ENCODE data around the gene POC5.

POC5 gene

DNA sequence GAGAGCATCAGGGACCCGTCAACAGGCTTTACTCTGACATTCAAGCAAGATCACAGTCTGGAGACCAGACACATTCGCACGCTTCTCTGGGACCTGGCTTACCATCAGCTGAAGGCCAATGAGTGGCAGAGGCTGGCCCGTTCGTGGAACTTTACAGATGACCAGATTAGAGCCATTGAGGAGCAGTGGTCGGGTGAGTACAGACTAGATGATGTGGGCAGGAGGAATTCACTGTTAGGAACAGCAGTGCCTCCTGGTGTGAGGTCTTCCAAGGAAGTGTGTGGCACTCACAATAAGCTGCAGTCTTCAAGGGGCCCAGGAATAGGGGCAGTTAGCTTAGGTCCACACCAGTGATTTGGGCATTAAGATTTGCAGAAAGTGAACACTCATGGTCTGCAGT, 50.4 kb downstream of the POC5 start:
- peaks cover 0 to 11% (median 0%) of the 10 kb centered on the region in 5 donors for H3K4me1 ChIP-seq (ENCODE audit: control insufficient read depth in 5 of 5, insufficient read depth in 5 of 5, low read length in 5 of 5)
- H3K9ac ChIP-seq (ENCODE audit: low read length in 5 of 5): no peak overlapping the region
- H3K27me3 ChIP-seq (ENCODE audit: control insufficient read depth in 5 of 5, insufficient read depth in 4 of 5, low read length in 5 of 5): no peaks in the 10 kb centered on the region
- no peaks in the 10 kb centered on the region for H3K9me3 ChIP-seq (ENCODE audit: control insufficient read depth in 5 of 5, low read length in 5 of 5)
- no peak overlapping the region for H3K27ac ChIP-seq (ENCODE audit: low read depth, low read length)
- no peak overlapping the region for H3K4me3 ChIP-seq (ENCODE audit: low read depth in 1 of 5, low read length in 5 of 5)
- H3K36me3 ChIP-seq (ENCODE audit: control insufficient read depth in 5 of 5, insufficient read depth in 5 of 5, low read length in 5 of 5): no peaks in the 10 kb centered on the region

DNA sequence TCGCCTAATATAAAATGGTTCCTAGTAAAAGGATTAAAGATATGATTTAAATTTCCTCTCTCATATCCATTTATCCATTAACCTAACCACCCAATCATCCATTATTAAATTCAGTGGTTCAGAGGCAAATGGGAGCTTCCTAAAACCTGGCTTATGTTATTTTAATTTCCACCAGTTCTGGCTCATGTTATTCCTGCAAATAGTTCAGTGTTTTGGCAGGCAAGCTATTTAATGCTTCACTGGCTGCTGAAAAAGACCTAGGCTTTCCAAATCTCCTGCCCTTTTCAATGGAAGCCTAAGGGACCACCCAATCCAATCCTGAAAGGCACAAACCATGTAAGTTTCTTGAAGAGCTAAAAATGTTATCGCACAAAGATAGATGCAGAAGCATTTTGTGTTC, 52.3 kb downstream of the POC5 start:
- Histone ChIP-seq H3K36me3 (ENCODE audit: control insufficient read depth in 5 of 5, insufficient read depth in 5 of 5, low read length in 5 of 5) (no peaks in the 10 kb centered on the region), H3K4me3 (ENCODE audit: low read depth in 1 of 5, low read length in 5 of 5) (no peak overlapping the region), H3K27me3 (ENCODE audit: control insufficient read depth in 5 of 5, insufficient read depth in 4 of 5, low read length in 5 of 5) (no peaks in the 10 kb centered on the region), H3K27ac (ENCODE audit: low read depth, low read length) (no peak overlapping the region), H3K4me1 (ENCODE audit: control insufficient read depth in 5 of 5, insufficient read depth in 5 of 5, low read length in 5 of 5) (peaks cover 0 to 15% (median 0%) of the 10 kb centered on the region in 5 donors), H3K9me3 (ENCODE audit: control insufficient read depth in 5 of 5, low read length in 5 of 5) (no peaks in the 10 kb centered on the region), H3K9ac (ENCODE audit: low read length in 5 of 5) (no peak overlapping the region)

DNA sequence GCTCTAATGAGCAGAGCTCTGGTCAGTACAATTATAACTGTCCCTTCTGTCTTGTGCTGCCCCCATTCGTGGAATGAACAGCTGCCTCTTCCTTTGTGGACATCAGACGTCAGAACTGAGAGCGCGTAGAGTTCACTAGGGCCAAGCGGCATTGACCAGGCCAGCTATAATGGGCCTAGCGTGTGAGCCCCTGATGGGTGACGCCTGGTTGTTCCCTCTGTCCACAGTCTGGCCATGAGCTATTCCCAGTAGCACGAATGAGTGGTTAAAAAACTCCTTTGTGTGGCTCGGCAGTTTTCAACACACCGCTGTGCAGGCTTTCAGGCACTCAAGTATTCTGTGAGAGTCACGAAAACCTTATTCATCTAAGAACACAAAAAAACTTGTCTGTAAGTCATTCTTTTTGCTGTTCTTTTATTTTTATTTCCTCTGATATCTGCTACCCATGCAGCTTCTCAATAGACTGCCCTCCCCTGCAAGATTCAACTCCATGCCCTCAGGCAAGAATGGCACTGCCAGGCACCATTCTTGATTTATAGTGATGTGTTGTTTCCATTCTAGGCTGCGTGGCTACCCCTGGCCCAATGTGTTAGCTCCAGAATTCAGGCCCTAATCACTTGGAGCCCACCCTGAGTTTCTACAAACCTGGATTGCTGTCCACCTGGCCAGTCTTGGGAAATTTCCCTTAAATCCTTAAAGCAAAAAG, 53.5 kb downstream of the POC5 start:
- Histone ChIP-seq H3K27me3 (ENCODE audit: control insufficient read depth in 5 of 5, insufficient read depth in 4 of 5, low read length in 5 of 5) (no peaks in the 10 kb centered on the region), H3K27ac (ENCODE audit: low read depth, low read length) (no peak overlapping the region), H3K36me3 (ENCODE audit: control insufficient read depth in 5 of 5, insufficient read depth in 5 of 5, low read length in 5 of 5) (no peaks in the 10 kb centered on the region), H3K9me3 (ENCODE audit: control insufficient read depth in 5 of 5, low read length in 5 of 5) (no peaks in the 10 kb centered on the region), H3K4me1 (ENCODE audit: control insufficient read depth in 5 of 5, insufficient read depth in 5 of 5, low read length in 5 of 5) (peaks cover 0 to 9% (median 0%) of the 10 kb centered on the region in 5 donors), H3K4me3 (ENCODE audit: low read depth in 1 of 5, low read length in 5 of 5) (no peak overlapping the region), H3K9ac (ENCODE audit: low read length in 5 of 5) (no peak overlapping the region)

DNA sequence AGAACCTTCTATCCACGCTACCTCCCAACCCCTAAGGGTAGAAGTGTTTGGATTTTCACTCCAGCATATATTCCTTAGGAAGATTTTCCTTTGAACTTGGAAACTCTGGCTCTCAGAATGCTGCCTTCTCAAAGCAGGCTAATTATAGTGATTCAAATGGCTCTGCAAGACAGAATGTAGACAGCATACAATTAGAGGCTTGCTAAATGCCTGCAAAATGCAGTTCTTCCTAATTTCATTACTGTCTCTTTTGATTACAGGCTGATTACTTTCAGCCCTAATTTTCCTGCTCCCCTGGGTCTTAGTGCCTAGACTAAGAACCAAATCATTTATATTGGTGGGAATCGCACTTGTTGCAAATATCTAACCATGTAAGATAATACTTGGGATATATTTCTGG, 55.2 kb downstream of the POC5 start:
- Histone ChIP-seq H3K36me3 (ENCODE audit: control insufficient read depth in 5 of 5, insufficient read depth in 5 of 5, low read length in 5 of 5) (no peaks in the 10 kb centered on the region), H3K27me3 (ENCODE audit: control insufficient read depth in 5 of 5, insufficient read depth in 4 of 5, low read length in 5 of 5) (no peaks in the 10 kb centered on the region), H3K9me3 (ENCODE audit: control insufficient read depth in 5 of 5, low read length in 5 of 5) (no peaks in the 10 kb centered on the region), H3K4me1 (ENCODE audit: control insufficient read depth in 5 of 5, insufficient read depth in 5 of 5, low read length in 5 of 5) (peaks cover 0 to 3% (median 0%) of the 10 kb centered on the region in 5 donors), H3K27ac (ENCODE audit: low read depth, low read length) (no peak overlapping the region), H3K9ac (ENCODE audit: low read length in 5 of 5) (no peak overlapping the region), H3K4me3 (ENCODE audit: low read depth in 1 of 5, low read length in 5 of 5) (no peak overlapping the region)

DNA sequence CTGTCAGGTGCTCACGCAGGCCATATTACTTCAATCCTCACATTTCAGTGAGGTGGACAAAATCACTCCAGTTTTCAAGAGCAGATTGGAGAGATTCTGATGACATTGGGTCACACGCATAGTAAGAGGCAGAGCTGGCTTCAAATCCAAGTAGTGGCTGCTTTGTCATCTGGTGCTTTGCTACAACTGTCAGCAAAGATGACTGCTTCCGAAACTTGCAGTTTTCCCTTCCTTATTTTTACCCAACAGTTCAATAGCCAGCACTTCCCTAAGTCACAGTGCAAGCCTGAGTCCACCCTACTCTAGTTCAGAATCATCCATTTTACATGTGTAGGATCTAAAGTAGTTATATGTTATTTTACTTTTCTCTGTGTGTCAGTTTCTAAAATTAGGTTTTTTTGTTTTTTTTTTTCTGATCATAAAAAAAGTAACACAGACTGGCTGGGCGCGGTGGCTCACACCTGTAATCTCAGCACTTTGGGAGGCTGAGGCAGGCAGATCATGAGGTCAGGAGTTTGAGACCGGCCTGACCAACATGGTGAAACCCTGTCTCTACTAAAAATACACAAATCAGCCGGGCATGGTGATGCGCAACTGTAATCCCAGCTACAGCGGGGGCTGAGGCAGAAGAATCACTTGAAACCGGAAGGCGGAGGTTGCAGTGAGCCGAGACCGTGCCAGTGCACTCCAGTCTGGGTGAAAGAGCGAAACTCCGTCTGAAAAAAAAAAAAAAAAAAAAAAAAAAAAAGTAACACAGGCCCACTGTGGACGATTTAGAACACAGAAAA, 56.4 kb downstream of the POC5 start:
- H3K9me3 ChIP-seq (ENCODE audit: control insufficient read depth in 5 of 5, low read length in 5 of 5): no peaks in the 10 kb centered on the region
- no peaks in the 10 kb centered on the region for H3K36me3 ChIP-seq (ENCODE audit: control insufficient read depth in 5 of 5, insufficient read depth in 5 of 5, low read length in 5 of 5)
- H3K27ac ChIP-seq (ENCODE audit: low read depth, low read length): no peak overlapping the region
- no peaks in the 10 kb centered on the region for H3K27me3 ChIP-seq (ENCODE audit: control insufficient read depth in 5 of 5, insufficient read depth in 4 of 5, low read length in 5 of 5)
- no peak overlapping the region for H3K9ac ChIP-seq (ENCODE audit: low read length in 5 of 5)
- H3K4me3 ChIP-seq (ENCODE audit: low read depth in 1 of 5, low read length in 5 of 5): no peak overlapping the region
- peaks cover 0 to 9% (median 4%) of the 10 kb centered on the region in 5 donors for H3K4me1 ChIP-seq (ENCODE audit: control insufficient read depth in 5 of 5, insufficient read depth in 5 of 5, low read length in 5 of 5)

DNA sequence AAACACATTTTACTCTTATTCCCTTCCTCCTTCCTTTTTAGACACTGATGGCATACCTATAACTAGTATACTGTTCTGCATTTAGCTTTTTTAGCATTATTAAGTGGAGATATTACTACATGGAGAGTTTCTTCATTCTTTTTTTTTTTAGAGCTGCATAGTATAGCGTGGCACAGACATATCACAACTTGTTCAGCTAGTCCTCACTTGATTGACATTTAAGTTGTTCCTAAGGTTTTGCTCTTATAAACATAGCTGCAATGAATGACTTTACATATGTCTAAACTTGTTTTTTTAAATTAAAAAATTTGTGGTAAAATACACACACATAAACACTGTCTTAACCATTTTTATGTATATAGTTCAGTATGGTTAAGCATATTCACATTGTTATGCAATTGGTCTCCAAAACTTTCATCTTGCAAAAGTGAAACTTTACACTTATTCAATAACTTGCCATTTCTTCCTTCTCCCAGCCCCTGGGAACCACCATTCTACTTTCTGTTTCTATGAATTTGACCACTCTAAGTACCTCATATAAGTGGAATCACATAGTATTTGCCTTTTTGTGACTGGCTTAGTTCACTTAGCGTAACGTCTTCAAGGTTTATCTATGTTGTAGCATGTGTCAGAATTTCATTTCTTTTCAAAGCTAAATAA, 57.3 kb downstream of the POC5 start:
- Histone ChIP-seq H3K27me3 (ENCODE audit: control insufficient read depth in 5 of 5, insufficient read depth in 4 of 5, low read length in 5 of 5) (no peaks in the 10 kb centered on the region), H3K36me3 (ENCODE audit: control insufficient read depth in 5 of 5, insufficient read depth in 5 of 5, low read length in 5 of 5) (no peaks in the 10 kb centered on the region), H3K4me3 (ENCODE audit: low read depth in 1 of 5, low read length in 5 of 5) (no peak overlapping the region), H3K9ac (ENCODE audit: low read length in 5 of 5) (no peak overlapping the region), H3K27ac (ENCODE audit: low read depth, low read length) (no peak overlapping the region), H3K9me3 (ENCODE audit: control insufficient read depth in 5 of 5, low read length in 5 of 5) (no peaks in the 10 kb centered on the region), H3K4me1 (ENCODE audit: control insufficient read depth in 5 of 5, insufficient read depth in 5 of 5, low read length in 5 of 5) (peaks cover 0 to 9% (median 4%) of the 10 kb centered on the region in 5 donors)

DNA sequence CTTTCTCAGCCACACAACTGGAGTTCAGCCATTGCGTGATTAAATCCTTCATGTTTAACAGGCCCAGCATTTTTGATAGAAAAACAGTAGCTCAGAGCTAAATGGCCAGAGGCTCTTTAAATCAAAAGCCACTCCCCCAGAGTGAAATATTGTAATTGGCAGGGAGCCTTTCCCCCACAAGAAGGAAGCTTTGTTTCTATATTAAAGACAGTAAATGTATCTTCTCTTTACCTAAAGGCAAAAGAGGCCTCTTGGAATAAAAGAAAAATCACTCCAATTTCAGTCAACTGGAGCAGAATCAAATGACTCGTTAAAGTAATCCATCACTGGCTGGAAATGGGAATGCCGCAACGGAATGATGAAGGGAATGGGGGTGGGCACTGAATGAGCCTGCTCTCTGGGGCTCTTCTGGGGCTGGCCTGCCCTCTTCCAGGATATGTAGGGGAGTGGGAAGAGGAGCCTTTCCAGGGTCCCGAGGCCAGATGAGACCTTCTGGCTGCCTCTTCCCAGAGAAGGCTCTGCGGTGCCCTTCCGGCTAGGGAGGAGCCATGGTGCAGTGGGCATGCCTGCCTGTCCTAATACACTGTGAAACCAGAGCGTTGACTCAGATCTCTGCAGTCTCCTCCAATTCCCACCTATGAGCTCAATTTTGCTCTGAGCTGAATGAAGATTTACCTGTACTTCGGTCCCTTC, 60.8 kb downstream of the POC5 start:
- Histone ChIP-seq H3K9me3 (ENCODE audit: control insufficient read depth in 5 of 5, low read length in 5 of 5) (no peaks in the 10 kb centered on the region), H3K27ac (ENCODE audit: low read depth, low read length) (no peak overlapping the region), H3K4me1 (ENCODE audit: control insufficient read depth in 5 of 5, insufficient read depth in 5 of 5, low read length in 5 of 5) (peaks cover 0 to 9% (median 4%) of the 10 kb centered on the region in 5 donors), H3K27me3 (ENCODE audit: control insufficient read depth in 5 of 5, insufficient read depth in 4 of 5, low read length in 5 of 5) (no peaks in the 10 kb centered on the region), H3K9ac (ENCODE audit: low read length in 5 of 5) (peak overlapping the region; percentile 23 to 81 (median 60)), H3K36me3 (ENCODE audit: control insufficient read depth in 5 of 5, insufficient read depth in 5 of 5, low read length in 5 of 5) (no peaks in the 10 kb centered on the region), H3K4me3 (ENCODE audit: low read depth in 1 of 5, low read length in 5 of 5) (peak overlapping the region; percentile 67 to 92 (median 83))

DNA sequence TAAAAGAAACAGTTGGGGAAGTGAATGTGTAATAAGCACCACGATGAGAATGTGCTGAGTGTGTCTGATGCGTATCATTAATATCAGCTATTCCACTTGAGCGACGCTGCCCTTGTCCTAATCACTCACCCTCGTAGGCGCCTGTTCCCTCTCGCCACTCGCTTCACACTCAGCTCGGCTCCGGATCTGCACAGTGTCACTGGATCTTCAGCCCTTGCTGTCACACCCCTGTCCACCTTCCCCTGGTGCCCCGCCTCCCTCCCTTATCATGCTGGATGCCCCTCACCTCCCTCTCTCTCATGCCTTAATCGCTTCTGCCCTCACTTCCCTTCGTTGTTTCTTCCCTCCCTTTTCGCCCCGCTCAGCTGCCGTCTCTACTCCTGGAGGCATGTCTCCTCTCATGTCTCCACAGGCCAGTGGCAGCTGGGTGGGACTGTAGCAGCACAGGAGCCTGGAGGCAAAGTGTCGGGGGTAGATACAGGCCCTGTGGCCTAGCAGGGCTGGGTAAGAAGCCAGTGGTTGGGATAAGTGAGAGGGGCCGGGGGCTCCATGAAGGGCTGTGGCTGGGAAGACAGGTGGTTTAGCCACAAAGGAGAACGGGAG, 62.4 kb downstream of the POC5 start:
- Histone ChIP-seq H3K9me3 (ENCODE audit: control insufficient read depth in 5 of 5, low read length in 5 of 5) (no peaks in the 10 kb centered on the region), H3K27me3 (ENCODE audit: control insufficient read depth in 5 of 5, insufficient read depth in 4 of 5, low read length in 5 of 5) (no peaks in the 10 kb centered on the region), H3K4me1 (ENCODE audit: control insufficient read depth in 5 of 5, insufficient read depth in 5 of 5, low read length in 5 of 5) (peaks cover 0 to 6% (median 4%) of the 10 kb centered on the region in 5 donors), H3K36me3 (ENCODE audit: control insufficient read depth in 5 of 5, insufficient read depth in 5 of 5, low read length in 5 of 5) (no peaks in the 10 kb centered on the region), H3K9ac (ENCODE audit: low read length in 5 of 5) (no peak overlapping the region), H3K4me3 (ENCODE audit: low read depth in 1 of 5, low read length in 5 of 5) (no peak overlapping the region), H3K27ac (ENCODE audit: low read depth, low read length) (no peak overlapping the region)

DNA sequence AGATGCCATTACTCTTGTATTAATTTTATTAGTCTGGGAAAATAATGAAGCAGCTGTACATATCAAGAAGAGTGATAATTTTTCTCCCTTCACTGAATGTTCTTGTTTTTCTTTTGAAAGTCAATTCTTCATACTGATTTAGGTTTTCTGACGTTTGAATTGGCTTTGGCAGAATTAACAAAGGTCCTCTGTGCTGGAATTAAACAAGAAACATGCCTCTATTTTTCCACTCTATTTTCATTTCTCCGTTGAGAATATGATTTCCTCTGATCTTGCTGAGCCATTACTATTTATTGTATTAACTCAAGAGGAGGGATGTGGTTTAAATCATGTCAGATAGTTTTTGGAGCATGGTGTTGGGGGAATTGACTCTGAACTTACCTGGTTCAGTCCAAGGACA, 63.7 kb downstream of the POC5 start:
- H3K36me3 ChIP-seq (ENCODE audit: control insufficient read depth in 5 of 5, insufficient read depth in 5 of 5, low read length in 5 of 5): no peaks in the 10 kb centered on the region
- H3K27me3 ChIP-seq (ENCODE audit: control insufficient read depth in 5 of 5, insufficient read depth in 4 of 5, low read length in 5 of 5): no peaks in the 10 kb centered on the region
- no peak overlapping the region for H3K27ac ChIP-seq (ENCODE audit: low read depth, low read length)
- H3K4me3 ChIP-seq (ENCODE audit: low read depth in 1 of 5, low read length in 5 of 5): no peak overlapping the region
- peaks cover 0 to 6% (median 4%) of the 10 kb centered on the region in 5 donors for H3K4me1 ChIP-seq (ENCODE audit: control insufficient read depth in 5 of 5, insufficient read depth in 5 of 5, low read length in 5 of 5)
- H3K9ac ChIP-seq (ENCODE audit: low read length in 5 of 5): no peak overlapping the region
- peaks cover 0 to 4% (median 0%) of the 10 kb centered on the region in 5 donors for H3K9me3 ChIP-seq (ENCODE audit: control insufficient read depth in 5 of 5, low read length in 5 of 5)

Data from subcutaneous abdominal adipose tissue (tissue), 5 donors.